ENCODE data around the gene NGB.

The NGB gene

DNA sequence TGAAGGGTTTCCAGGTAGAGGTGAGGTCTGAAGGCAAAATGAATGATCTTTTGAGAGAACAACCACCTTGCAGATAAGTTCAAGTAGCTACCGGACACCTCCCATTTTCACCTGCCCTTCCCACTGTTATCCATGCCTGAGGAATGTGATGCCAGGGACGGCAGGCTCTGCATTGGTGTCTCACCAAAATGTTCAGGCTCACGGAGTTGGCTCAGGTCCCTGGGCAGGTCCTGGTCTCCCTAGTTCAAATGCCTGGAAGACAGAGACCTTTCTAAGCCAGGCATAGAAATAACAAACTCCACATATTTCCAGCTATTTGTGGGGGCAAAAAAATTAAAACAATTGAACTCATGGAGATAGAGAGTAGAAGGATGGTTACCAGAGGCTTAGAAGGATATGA, 53.5 kb downstream of the NGB start:
- ChIA-PET POLR2A (ENCODE audit: low non-redundant PET) (no interaction called here), CTCF (no interaction called here)
- DNase-seq (ENCODE audit: low spot score): no peak
- TF ChIP-seq, protein P1, sequence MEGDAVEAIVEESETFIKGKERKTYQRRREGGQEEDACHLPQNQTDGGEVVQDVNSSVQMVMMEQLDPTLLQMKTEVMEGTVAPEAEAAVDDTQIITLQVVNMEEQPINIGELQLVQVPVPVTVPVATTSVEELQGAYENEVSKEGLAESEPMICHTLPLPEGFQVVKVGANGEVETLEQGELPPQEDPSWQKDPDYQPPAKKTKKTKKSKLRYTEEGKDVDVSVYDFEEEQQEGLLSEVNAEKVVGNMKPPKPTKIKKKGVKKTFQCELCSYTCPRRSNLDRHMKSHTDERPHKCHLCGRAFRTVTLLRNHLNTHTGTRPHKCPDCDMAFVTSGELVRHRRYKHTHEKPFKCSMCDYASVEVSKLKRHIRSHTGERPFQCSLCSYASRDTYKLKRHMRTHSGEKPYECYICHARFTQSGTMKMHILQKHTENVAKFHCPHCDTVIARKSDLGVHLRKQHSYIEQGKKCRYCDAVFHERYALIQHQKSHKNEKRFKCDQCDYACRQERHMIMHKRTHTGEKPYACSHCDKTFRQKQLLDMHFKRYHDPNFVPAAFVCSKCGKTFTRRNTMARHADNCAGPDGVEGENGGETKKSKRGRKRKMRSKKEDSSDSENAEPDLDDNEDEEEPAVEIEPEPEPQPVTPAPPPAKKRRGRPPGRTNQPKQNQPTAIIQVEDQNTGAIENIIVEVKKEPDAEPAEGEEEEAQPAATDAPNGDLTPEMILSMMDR (conservative IDR thresholded peaks at IDR 0.05; ENCODE audit: low read depth): no peak
- no peak overlapping the region for H3K27ac ChIP-seq
